Subcutaneous adipose tissue (tissue), 4 donors: ENCODE results near the gene FADD. TPM values are rescaled to one million over a fixed set of nuclear protein-coding genes. Genes with fewer than 3 reads are reported as not detected.

Experiments
- CTCF ChIP-seq: fragments of 450-650 bp; IDR thresholded peaks from one replicate; pipeline ENCODE4 v1.5.1; 2016; ENCODE audit warnings: low read depth, mild to moderate bottlenecking, control low read depth, antibody characterized with exemption, moderate library complexity
- total RNA-seq, 4 donors: library from RNA; depleted of rRNA; stranded (reverse); fragments of >200 nt; gene quantifications; one replicate each; pipeline ENCODE4 v1.1.0, GENCODE V29; 2016

Gene FADD
- total RNA-seq, 4 donors from 2014 or later = 16.7 to 21.1 (median 20.1) TPM

GRCh38 chr11:70201882-70202861 is 924 bp upstream of the FADD start:
- no peak for TF ChIP-seq CTCF

GRCh38 chr11:70203751-70204465 is 812 bp downstream of the FADD start:
- TF ChIP-seq CTCF = no peak

- no peak for TF ChIP-seq CTCF
Measured at GRCh38 chr11:70204466-70204799, 1.3 kb downstream of the FADD start.

- TF ChIP-seq CTCF = no peak
Measured at GRCh38 chr11:70205049-70205725, 2.1 kb downstream of the FADD start.

- no peak for TF ChIP-seq CTCF
Measured at GRCh38 chr11:70205766-70206165, 2.7 kb downstream of the FADD start.

GRCh38 chr11:70206226-70206981 is 3.3 kb downstream of the FADD start:
- no peak for TF ChIP-seq CTCF
